Tracheal epithelial cell (primary cell): ENCODE data around the gene ZGPAT. TPM values are rescaled to one million over a fixed set of nuclear protein-coding genes. Genes with fewer than 3 reads are reported as not detected.

Source experiments
- total RNA-seq: library from RNA; depleted of rRNA; stranded (reverse); fragments of >200 nt; gene quantifications from 2 replicates; pipeline ENCODE4 v1.2.1, GENCODE V29; 2014

The ZGPAT gene, protein sequence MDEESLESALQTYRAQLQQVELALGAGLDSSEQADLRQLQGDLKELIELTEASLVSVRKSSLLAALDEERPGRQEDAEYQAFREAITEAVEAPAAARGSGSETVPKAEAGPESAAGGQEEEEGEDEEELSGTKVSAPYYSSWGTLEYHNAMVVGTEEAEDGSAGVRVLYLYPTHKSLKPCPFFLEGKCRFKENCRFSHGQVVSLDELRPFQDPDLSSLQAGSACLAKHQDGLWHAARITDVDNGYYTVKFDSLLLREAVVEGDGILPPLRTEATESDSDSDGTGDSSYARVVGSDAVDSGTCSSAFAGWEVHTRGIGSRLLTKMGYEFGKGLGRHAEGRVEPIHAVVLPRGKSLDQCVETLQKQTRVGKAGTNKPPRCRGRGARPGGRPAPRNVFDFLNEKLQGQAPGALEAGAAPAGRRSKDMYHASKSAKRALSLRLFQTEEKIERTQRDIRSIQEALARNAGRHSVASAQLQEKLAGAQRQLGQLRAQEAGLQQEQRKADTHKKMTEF
- total RNA-seq, result 13.2 and 21.2 TPM in 2 replicates

DNA sequence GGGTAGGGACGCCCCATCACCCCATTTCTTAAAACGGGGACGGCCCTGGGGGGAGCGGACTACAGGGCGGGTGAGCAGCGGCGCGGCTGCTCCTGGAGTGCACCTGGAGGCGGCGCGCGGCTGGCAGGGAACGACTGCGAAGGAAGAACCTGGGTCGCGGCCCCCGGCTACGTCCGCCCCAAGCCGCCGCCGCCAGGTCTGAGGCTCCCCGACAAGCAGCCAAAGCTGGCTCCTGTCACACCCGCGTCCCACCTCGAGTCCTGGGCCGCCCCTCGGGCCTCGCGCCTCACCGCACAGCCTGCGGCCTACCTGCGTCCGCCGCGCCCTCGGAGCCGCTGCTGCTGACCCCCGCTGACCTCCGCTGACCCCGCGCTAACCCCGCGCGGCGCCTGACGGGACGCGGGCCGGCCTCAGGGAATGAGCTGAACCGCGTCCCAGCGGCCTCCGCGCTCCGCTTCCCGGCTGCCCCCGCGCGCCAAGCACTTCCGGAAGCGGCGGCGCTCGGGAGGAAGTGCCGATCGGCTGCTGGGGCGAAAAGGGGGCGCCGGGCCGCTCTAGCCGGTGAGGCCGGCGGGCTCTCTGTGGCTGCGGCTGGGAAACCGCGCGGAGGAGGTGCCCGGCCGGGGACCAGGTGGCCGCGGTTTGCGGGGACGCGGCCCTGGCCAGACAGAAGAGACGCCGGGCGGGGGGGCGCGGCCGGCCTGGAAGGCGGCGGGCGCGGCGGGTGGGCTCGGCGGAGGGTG, at the start of gene ZGPAT, which contains the start of gene ARFRP1:
Gene ZGPAT (plus strand): TSS at position 482 of the 743 bp plus-strand sequence. CDS start 542 bp downstream, outside the sequence.
Gene ARFRP1 (minus strand): TSS at position 419 of the 743 bp plus-strand sequence. CDS start 885 bp downstream, outside the sequence.

DNA sequence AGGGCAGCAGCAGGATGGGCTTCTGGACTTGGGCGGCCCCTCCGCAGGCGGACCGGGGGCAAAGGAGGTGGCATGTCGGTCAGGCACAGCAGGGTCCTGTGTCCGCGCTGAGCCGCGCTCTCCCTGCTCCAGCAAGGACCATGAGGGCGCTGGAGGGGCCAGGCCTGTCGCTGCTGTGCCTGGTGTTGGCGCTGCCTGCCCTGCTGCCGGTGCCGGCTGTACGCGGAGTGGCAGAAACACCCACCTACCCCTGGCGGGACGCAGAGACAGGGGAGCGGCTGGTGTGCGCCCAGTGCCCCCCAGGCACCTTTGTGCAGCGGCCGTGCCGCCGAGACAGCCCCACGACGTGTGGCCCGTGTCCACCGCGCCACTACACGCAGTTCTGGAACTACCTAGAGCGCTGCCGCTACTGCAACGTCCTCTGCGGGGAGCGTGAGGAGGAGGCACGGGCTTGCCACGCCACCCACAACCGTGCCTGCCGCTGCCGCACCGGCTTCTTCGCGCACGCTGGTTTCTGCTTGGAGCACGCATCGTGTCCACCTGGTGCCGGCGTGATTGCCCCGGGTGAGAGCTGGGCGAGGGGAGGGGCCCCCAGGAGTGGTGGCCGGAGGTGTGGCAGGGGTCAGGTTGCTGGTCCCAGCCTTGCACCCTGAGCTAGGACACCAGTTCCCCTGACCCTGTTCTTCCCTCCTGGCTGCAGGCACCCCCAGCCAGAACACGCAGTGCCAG, 11.0 kb upstream of the ZGPAT start, which contains the start of gene TNFRSF6B:
Gene TNFRSF6B (plus strand): TSS at position 25 of the 729 bp plus-strand sequence. CDS start 116 bp downstream, at position 141.

GRCh38 chr20:63735859-63736718, 28.2 kb downstream of the ZGPAT start, which contains the start of gene LIME1:
Gene LIME1 (plus strand): TSS chr20:63736664. CDS start chr20:63737550, 886 bp downstream.

GRCh38 chr20:63739130-63740069, 31.6 kb downstream of the ZGPAT start, which contains the start of gene SLC2A4RG:
Gene SLC2A4RG (plus strand): TSS chr20:63739776. CDS start chr20:63739913, 137 bp downstream.

Other genes starting within 250 kb of the ZGPAT start
- not detected in 2 replicates for gene KCNQ2, start 235.4 kb upstream of the ZGPAT start, total RNA-seq
- 0.43 and 0.96 TPM in 2 replicates for gene EEF1A2, start 209.0 kb upstream of the ZGPAT start, total RNA-seq
- 66.5 and 77.1 TPM in 2 replicates for gene PPDPF, start 187.3 kb upstream of the ZGPAT start, total RNA-seq
- gene PTK6, start 170.7 kb upstream of the ZGPAT start, total RNA-seq, result 31.1 and 59.7 TPM in 2 replicates
- gene SRMS, start 160.3 kb upstream of the ZGPAT start, total RNA-seq, result 0.43 TPM in 1 of 2 replicates, not detected in the other
- 0.85 and 3.1 TPM in 2 replicates for gene FNDC11, start 153.9 kb upstream of the ZGPAT start, total RNA-seq
- 20.7 and 80.2 TPM in 2 replicates for gene HELZ2, start 133.8 kb upstream of the ZGPAT start, total RNA-seq
- 11.1 and 15.3 TPM in 2 replicates for gene GMEB2, start 80.9 kb upstream of the ZGPAT start, total RNA-seq
- 0.85 and 7.7 TPM in 2 replicates for gene STMN3, start 54.6 kb upstream of the ZGPAT start, total RNA-seq
- 2.8 and 5.3 TPM in 2 replicates for gene RTEL1, start 49.7 kb upstream of the ZGPAT start, total RNA-seq
- gene TNFRSF6B, start 11.4 kb upstream of the ZGPAT start, total RNA-seq, result 7.5 and 254 TPM in 2 replicates
- gene ARFRP1, start 63 bp upstream of the ZGPAT start, total RNA-seq, result 17.5 and 42.9 TPM in 2 replicates
- 1.7 and 2.7 TPM in 2 replicates for gene LIME1, start 28.6 kb downstream of the ZGPAT start, total RNA-seq
- gene SLC2A4RG, start 31.7 kb downstream of the ZGPAT start, total RNA-seq, result 26.3 and 44.1 TPM in 2 replicates
- gene ZBTB46, start 123.2 kb downstream of the ZGPAT start, total RNA-seq, result 0.43 and 2.9 TPM in 2 replicates
- gene ABHD16B, start 153.5 kb downstream of the ZGPAT start, total RNA-seq, result not detected in 2 replicates
- 130 and 165 TPM in 2 replicates for gene TPD52L2, start 157.2 kb downstream of the ZGPAT start, total RNA-seq
- gene DNAJC5, start 187.1 kb downstream of the ZGPAT start, total RNA-seq, result 99.7 and 137 TPM in 2 replicates
- 23.9 and 31.6 TPM in 2 replicates for gene UCKL1, start 248.4 kb downstream of the ZGPAT start, total RNA-seq